Measurements from ENCODE around the gene SCAF1. TPM values are rescaled to one million over a fixed set of nuclear protein-coding genes. Genes with fewer than 3 reads are reported as not detected.

The SCAF1 gene
- total and polyA plus RNA-seq, 9 of the 15 experiments (the other 6 are each of a cell fraction or from before 2014, with no cell fraction given) = 0.20 to 79.0 (median 4.9) TPM

- peak; percentile 5; the same call in 1 of the 2 replicates for TF ChIP-seq ZBTB33 (CRISPR knock-in tag; IDR thresholded peaks at IDR 0.05)
Observed at GRCh38 chr19:49640113-49640898, 1.7 kb upstream of the SCAF1 start, which contains the start of gene RRAS (continued).

GRCh38 chr19:49642492-49643035 is 555 bp downstream of the SCAF1 start:
- POLR2A ChIA-PET = interaction anchor here (0.7 to 2.8 kb wide), 11 partner anchors 12 to 146 kb away, joined by 3 to 27 read pairs (median 5); partner anchors contain the start of genes PRMT1 and RPS11
- H3K36me3 ChIP-seq (ENCODE audit: control insufficient read depth, insufficient read depth, low read length) = peaks cover 43% of the 10 kb centered on the region; the same call in 2 of the 3 replicates
- H3K27me3 ChIP-seq (ENCODE audit: control insufficient read depth in 2 of 2, insufficient read depth in 2 of 2, low read length in 2 of 2) = no peaks in the 10 kb centered on the region
- no peaks in the 10 kb centered on the region for H3K9me1 ChIP-seq (ENCODE audit: control insufficient read depth, insufficient read depth, low read length)
- BruUV-seq (replicated peaks) = no TSS peak
- H3K79me2 ChIP-seq (ENCODE audit: control insufficient read depth, insufficient read depth, low read length) = peaks cover 48% of the 10 kb centered on the region
- DNase-seq (ENCODE audit: extremely low read depth in 1 of 4, low spot score in 3 of 4) = peak in 1 of 4 experiments; percentile 44
- WGBS (ENCODE audit: insufficient coverage, low coverage, missing lambda C conversion rate) = 0% methylated on average over 5 of the region's 5 CpGs
- peaks cover 27 to 54% of the 10 kb centered on the region in 2 experiments for H3K4me1 ChIP-seq (replicated peaks in 1 of 2; ENCODE audit: control insufficient read depth in 2 of 2, insufficient read depth in 2 of 2, low read length in 2 of 2)
- H3K4me3 ChIP-seq = peak overlapping the region; percentile 97
- no peaks in the 10 kb centered on the region for H3K9me3 ChIP-seq (replicated peaks; ENCODE audit: control insufficient read depth, insufficient read depth, low read depth, low read length)
- H3K27ac ChIP-seq (ENCODE audit: extremely low read depth, low read depth, low read length) = peak overlapping the region; percentile 97
- FAIRE-seq = peak; percentile 62
- in situ Hi-C loops (cut with MboI) = no loop called here
- peak overlapping the region; percentile 98 for H3K4me2 ChIP-seq (ENCODE audit: insufficient read depth, low read length)
- CTCF ChIA-PET (ENCODE audit: low intra/inter-chr PET ratio) = no interaction called here
- H2AFZ ChIP-seq (ENCODE audit: low read depth, low read length) = peak overlapping the region; percentile 66
- H3K9ac ChIP-seq (ENCODE audit: insufficient read depth in 1 of 2, low read depth in 2 of 2, low read length in 2 of 2) = peak overlapping the region; percentile 98 to 99
- no peaks in the 10 kb centered on the region for H4K20me1 ChIP-seq (replicated peaks; ENCODE audit: control insufficient read depth, insufficient read depth, low read length)
- intact Hi-C loops (cut with micrococcal nuclease) = loop anchor here (2.0 kb wide), 1 partner anchor 34 kb away; the partner anchor contains the start of gene PRMT1
- ATAC-seq = no peak
- TF ChIP-seq HDAC1 (IDR thresholded peaks at IDR 0.05) (0 out of 4 replicates have a peak, but pooled peaks of 1 of the 2 experiments have one; percentile 19), HSF4 (CRISPR knock-in tag; IDR thresholded peaks at IDR 0.05; ENCODE audit: borderline replicate concordance) (no peak), CTCF (IDR thresholded peaks at IDR 0.05 in 2 of 3, conservative IDR thresholded peaks at IDR 0.05 in 1 of 3; ENCODE audit: insufficient read depth in 2 of 3, low read depth in 1 of 3, low read length in 3 of 3) (peak in 2 of 3 experiments; percentile 1 to 20; a peak in 2 of 6 replicates), SIN3B (IDR thresholded peaks at IDR 0.05; ENCODE audit: low read depth) (no peak), PHF8 (IDR thresholded peaks at IDR 0.05; ENCODE audit: borderline replicate concordance, low read length) (peak; percentile 18; the same call in 1 of the 2 replicates), CTCFL (IDR thresholded peaks at IDR 0.05; ENCODE audit: borderline replicate concordance, insufficient read depth, low read depth, low read length, poor library complexity, severe bottlenecking) (peak; percentile 2), MYC (IDR thresholded peaks at IDR 0.05; ENCODE audit: low read depth, low read length) (no peak), MYC (CRISPR knock-in tag; IDR thresholded peaks at IDR 0.05; ENCODE audit: borderline replicate concordance, low read depth) (peak; percentile 28; the same call in 1 of the 2 replicates), CHD1 (IDR thresholded peaks at IDR 0.05; ENCODE audit: low read length) (peak; percentile 60), NFYB (IDR thresholded peaks at IDR 0.05; ENCODE audit: extremely low read depth, insufficient read length) (no peak)

Measured in K562 (cell line).